GM19328 (cell line): Measurements from ENCODE around the gene OPRPN.
A peak's percentile ranks its signal among the peaks of the same experiment; 100 is the strongest.

ENCODE experiments used
- ATAC-seq: cut with Tn5 transposase; IDR thresholded peaks from one replicate; pipeline ENCODE4 v1.9.1; 2021; ENCODE audit warnings: mild to moderate bottlenecking, moderate library complexity; ENCODE audit not compliant: unreplicated experiment

OPRPN gene

GRCh38 chr4:70397580-70397979, at the start of gene OPRPN:
OPRPN (plus strand) TSS chr4:70397940; CDS start chr4:70399286, 1,346 bp downstream.
- ATAC-seq, result no peak

- no peak for ATAC-seq
Observed at GRCh38 chr4:70356185-70356584, 41.6 kb upstream of the OPRPN start.

- no peak for ATAC-seq
Observed at GRCh38 chr4:70359115-70359661, 38.6 kb upstream of the OPRPN start.

GRCh38 chr4:70360460-70360859, 37.3 kb upstream of the OPRPN start, which contains the start of gene SMR3A:
SMR3A (plus strand) TSS chr4:70360760; CDS start chr4:70362116, 1,356 bp downstream.
- ATAC-seq, result no peak

GRCh38 chr4:70364002-70364401, 33.7 kb upstream of the OPRPN start:
- ATAC-seq, result peak; percentile 51

- ATAC-seq, result no peak
Observed at GRCh38 chr4:70365479-70365878, 32.3 kb upstream of the OPRPN start.

- no peak for ATAC-seq
Observed at GRCh38 chr4:70367813-70368212, 29.9 kb upstream of the OPRPN start.

- no peak for ATAC-seq
Observed at GRCh38 chr4:70371987-70372386, 25.8 kb upstream of the OPRPN start.

- no peak for ATAC-seq
Observed at GRCh38 chr4:70372760-70373159, 25.0 kb upstream of the OPRPN start.

GRCh38 chr4:70380578-70380977, 17.2 kb upstream of the OPRPN start:
- no peak for ATAC-seq

GRCh38 chr4:70382691-70383181, 15.0 kb upstream of the OPRPN start, which contains the start of gene SMR3B:
SMR3B (plus strand) TSS chr4:70383131; CDS start chr4:70384511, 1,380 bp downstream.
- no peak for ATAC-seq

GRCh38 chr4:70392057-70392776, 5.5 kb upstream of the OPRPN start:
- ATAC-seq, result peak; percentile 55

GRCh38 chr4:70399319-70399718, 1.6 kb downstream of the OPRPN start:
- ATAC-seq, result no peak

- peak; percentile 53 for ATAC-seq
Observed at GRCh38 chr4:70402762-70403161, 5.0 kb downstream of the OPRPN start.

- ATAC-seq, result no peak
Observed at GRCh38 chr4:70405765-70406164, 8.0 kb downstream of the OPRPN start.

GRCh38 chr4:70425306-70425705, 27.6 kb downstream of the OPRPN start:
- ATAC-seq, result no peak

GRCh38 chr4:70426789-70427188, 29.0 kb downstream of the OPRPN start:
- ATAC-seq, result no peak

- ATAC-seq, result no peak
Observed at GRCh38 chr4:70437197-70437596, 39.5 kb downstream of the OPRPN start.

GRCh38 chr4:70442474-70442873, 44.7 kb downstream of the OPRPN start:
- ATAC-seq, result no peak

- no peak for ATAC-seq
Observed at GRCh38 chr4:70443329-70443728, 45.6 kb downstream of the OPRPN start.

GRCh38 chr4:70449220-70449619, 51.5 kb downstream of the OPRPN start:
- no peak for ATAC-seq

GRCh38 chr4:70452946-70453345, 55.2 kb downstream of the OPRPN start:
- no peak for ATAC-seq
